H9 (cell line): ENCODE data around the gene PLXNC1. TPM values are rescaled to one million over a fixed set of nuclear protein-coding genes. Genes with fewer than 3 reads are reported as not detected.

ENCODE experiments used
- DNase-seq: peaks from one replicate; pipeline ENCODE4 v3.0.0-alpha.2; 2017
- H2AFZ ChIP-seq: one replicate; pipeline ENCODE4 v1.6.1; 2013; ENCODE audit warnings: mild to moderate bottlenecking, low read length, control low read depth, moderate library complexity
- H2AK5ac ChIP-seq: 2 replicates; pipeline ENCODE4 v1.6.1; 2013; ENCODE audit warnings: low read length, control low read depth, mixed read lengths; ENCODE audit not compliant: insufficient read length
- H2BK120ac ChIP-seq: one replicate; pipeline ENCODE4 v1.6.1; 2013; ENCODE audit warnings: low read depth, mild to moderate bottlenecking, low read length, control low read depth, inconsistent platforms; ENCODE audit not compliant: poor library complexity, severe bottlenecking
- H2BK12ac ChIP-seq: 2 replicates; pipeline ENCODE4 v1.6.1; 2013; ENCODE audit warnings: low read length, control low read depth, mixed read lengths, low read depth; ENCODE audit not compliant: insufficient read length
- H2BK15ac ChIP-seq: 2 replicates; pipeline ENCODE4 v1.6.1; 2013; ENCODE audit warnings: low read depth, low read length, control low read depth
- H2BK20ac ChIP-seq: one replicate; pipeline ENCODE4 v1.6.1; 2013; ENCODE audit warnings: low read depth, mild to moderate bottlenecking, low read length, control low read depth, inconsistent platforms; ENCODE audit not compliant: poor library complexity, severe bottlenecking
- H2BK5ac ChIP-seq: 2 replicates; pipeline ENCODE4 v1.6.1; 2013; ENCODE audit warnings: low read length, control low read depth, mixed read lengths; ENCODE audit not compliant: insufficient read length
- H3K14ac ChIP-seq: 2 replicates; pipeline ENCODE4 v1.6.1; 2013; ENCODE audit warnings: low read length, control low read depth; ENCODE audit not compliant: insufficient read depth
- H3K18ac ChIP-seq: 2 replicates; pipeline ENCODE4 v1.6.1; 2013; ENCODE audit warnings: low read depth, mild to moderate bottlenecking, mixed read lengths, low read length, control low read depth; ENCODE audit not compliant: insufficient read length
- H3K23ac ChIP-seq: 2 replicates; pipeline ENCODE4 v1.6.1; 2013; ENCODE audit warnings: low read length, control low read depth, mixed read lengths, low read depth; ENCODE audit not compliant: insufficient read length
- H3K23me2 ChIP-seq: 2 replicates; pipeline ENCODE4 v1.6.1; 2013; ENCODE audit warnings: low read depth, mild to moderate bottlenecking, mixed read lengths, low read length, control low read depth; ENCODE audit not compliant: insufficient read length, poor library complexity, severe bottlenecking
- H3K27ac ChIP-seq: 2 replicates; pipeline ENCODE4 v1.5.1; 2013; ENCODE audit warnings: low read length, control low read depth, mixed read lengths, low read depth; ENCODE audit not compliant: insufficient read length
- H3K27me3 ChIP-seq: 2 replicates; pipeline ENCODE4 v1.6.1; 2013; ENCODE audit warnings: low read length, control low read depth, inconsistent platforms; ENCODE audit not compliant: insufficient read depth
- H3K4ac ChIP-seq: 2 replicates; pipeline ENCODE4 v1.6.1; 2013; ENCODE audit warnings: low read depth, mild to moderate bottlenecking, control low read depth, inconsistent platforms, low read length, moderate library complexity
- H3K4me1 ChIP-seq: 2 replicates; pipeline ENCODE4 v1.6.1; 2013; ENCODE audit warnings: low read length, control low read depth, inconsistent platforms; ENCODE audit not compliant: insufficient read depth
- H3K4me2 ChIP-seq: 2 replicates; pipeline ENCODE4 v1.6.1; 2013; ENCODE audit warnings: low read length, control low read depth, mixed read lengths; ENCODE audit not compliant: insufficient read length, insufficient read depth
- H3K56ac ChIP-seq: 2 replicates; pipeline ENCODE4 v1.6.1; 2013; ENCODE audit warnings: low read depth, mild to moderate bottlenecking, mixed read lengths, low read length, control low read depth; ENCODE audit not compliant: insufficient read length
- H3K79me1 ChIP-seq: 2 replicates; pipeline ENCODE4 v1.6.1; 2013; ENCODE audit warnings: low read depth, mild to moderate bottlenecking, moderate library complexity, low read length, control low read depth, inconsistent platforms; ENCODE audit not compliant: insufficient read depth, poor library complexity, severe bottlenecking
- H3K79me2 ChIP-seq: 2 replicates; pipeline ENCODE4 v1.6.1; 2013; ENCODE audit warnings: low read length, control low read depth, inconsistent platforms; ENCODE audit not compliant: insufficient read depth
- H3K9ac ChIP-seq: 2 replicates; pipeline ENCODE4 v1.6.1; 2013; ENCODE audit warnings: low read length, control low read depth, mixed read lengths; ENCODE audit not compliant: insufficient read length; ENCODE audit errors: extremely low read depth
- H3K9me3 ChIP-seq: one replicate; pipeline ENCODE4 v1.6.1; 2013; ENCODE audit warnings: low read depth, low read length, inconsistent platforms; ENCODE audit not compliant: control insufficient read depth
- H3T11ph ChIP-seq: one replicate; pipeline ENCODE4 v1.6.1; 2013; ENCODE audit warnings: mild to moderate bottlenecking, low read length, control low read depth, inconsistent platforms
- H4K20me1 ChIP-seq: one replicate; pipeline ENCODE4 v1.6.1; 2013; ENCODE audit not compliant: control insufficient read depth, insufficient read length, insufficient read depth
- H4K5ac ChIP-seq: 2 replicates; pipeline ENCODE4 v1.6.1; 2013; ENCODE audit warnings: low read depth, mild to moderate bottlenecking, mixed read lengths, low read length, control low read depth; ENCODE audit not compliant: insufficient read length
- H4K8ac ChIP-seq: replicated peaks from 2 replicates; pipeline ENCODE4 v1.6.1; 2013; ENCODE audit warnings: low read length, control low read depth, mixed read lengths, low read depth; ENCODE audit not compliant: insufficient read length
- H4K91ac ChIP-seq: 2 replicates; pipeline ENCODE4 v1.6.1; 2013; ENCODE audit warnings: low read depth, mild to moderate bottlenecking, moderate library complexity, mixed read lengths, low read length, control low read depth; ENCODE audit not compliant: insufficient read length
- H3K27ac Mint-ChIP-seq, 3 experiments: 2 replicates in 2 of 3; 3 replicates in 1 of 3; pipeline ENCODE4 v1.8.0; 2020 to 2021; ENCODE audit warnings: mixed read lengths in 3 of 3, mild to moderate bottlenecking in 1 of 3, moderate library complexity in 1 of 3
- H3K27me3 Mint-ChIP-seq: 2 replicates; pipeline ENCODE4 v1.8.0; 2021; ENCODE audit warnings: low read depth, mild to moderate bottlenecking, moderate library complexity, mixed read lengths
- H3K36me3 Mint-ChIP-seq, 3 experiments: 2 replicates in 2 of 3; 3 replicates in 1 of 3; pipeline ENCODE4 v1.8.0; 2020 to 2021; ENCODE audit warnings: low read depth in 3 of 3, mixed read lengths in 3 of 3; ENCODE audit not compliant: insufficient read depth in 1 of 3
- H3K4me1 Mint-ChIP-seq, 2 experiments: 2 replicates each; pipeline ENCODE4 v1.8.0; 2020; ENCODE audit warnings: mixed read lengths in 2 of 2
- H3K4me3 Mint-ChIP-seq, 2 experiments: 2 replicates in 1 of 2; 3 replicates in 1 of 2; pipeline ENCODE4 v1.8.0; 2020 to 2021; ENCODE audit warnings: mild to moderate bottlenecking in 2 of 2, mixed read lengths in 2 of 2, moderate library complexity in 1 of 2
- H3K9me3 Mint-ChIP-seq, 2 experiments: 2 replicates in 1 of 2; 3 replicates in 1 of 2; pipeline ENCODE4 v1.8.0; 2020; ENCODE audit warnings: mild to moderate bottlenecking in 2 of 2, mixed read lengths in 2 of 2, moderate library complexity in 1 of 2
- WGBS: extraction: QIAGEN DNeasy Blood & Tissue Kit; methylation state at CpG from one replicate; pipeline ENCODE4 v1.1.7; 2013; ENCODE audit warnings: missing lambda C conversion rate, low lambda C conversion rate, mixed read lengths; ENCODE audit not compliant: insufficient read length; ENCODE audit errors: extremely low coverage; 5-methylcytosine and 5-hydroxymethylcytosine counted together
- total RNA-seq: library from RNA; stranded (reverse); gene quantifications from 2 replicates; pipeline ENCODE4 v1.2.1, GENCODE V29; 2021
- TF ChIP-seq, protein P1 (sequence below): fragments of 200-600 bp; sonication (generic); conservative IDR thresholded peaks from 3 replicates; pipeline ENCODE4 v1.8.0; 2021; ENCODE audit warnings: antibody characterized with exemption, mild to moderate bottlenecking

Gene PLXNC1
- total RNA-seq, 1 experiment from 2014 or later, result 1.2 TPM

GRCh38 chr12:94200695-94201094 lies 52.3 kb downstream of the PLXNC1 start:
- H3K23me2 ChIP-seq, result no peaks in the 10 kb centered on the region
- H2BK120ac ChIP-seq, result no peak overlapping the region
- Mint-ChIP-seq H3K27me3 (peaks cover 8% of the 10 kb centered on the region), H3K9me3 (peaks cover 0 to 6% of the 10 kb centered on the region in 2 experiments; a peak in 3 of 5 replicates), H3K4me1 (peaks cover 19 to 27% of the 10 kb centered on the region in 2 experiments), H3K36me3 (peaks cover 0 to 13% (median 10%) of the 10 kb centered on the region in 3 experiments; a peak in 5 of 7 replicates), H3K4me3 (no peak overlapping the region), H3K27ac (no peak overlapping the region)
- no peak overlapping the region for H2AK5ac ChIP-seq
- H3K4ac ChIP-seq, result no peak overlapping the region
- H3K4me1 ChIP-seq, result peaks cover 7% of the 10 kb centered on the region; the same call in 1 of the 2 replicates
- TF ChIP-seq, protein P1, sequence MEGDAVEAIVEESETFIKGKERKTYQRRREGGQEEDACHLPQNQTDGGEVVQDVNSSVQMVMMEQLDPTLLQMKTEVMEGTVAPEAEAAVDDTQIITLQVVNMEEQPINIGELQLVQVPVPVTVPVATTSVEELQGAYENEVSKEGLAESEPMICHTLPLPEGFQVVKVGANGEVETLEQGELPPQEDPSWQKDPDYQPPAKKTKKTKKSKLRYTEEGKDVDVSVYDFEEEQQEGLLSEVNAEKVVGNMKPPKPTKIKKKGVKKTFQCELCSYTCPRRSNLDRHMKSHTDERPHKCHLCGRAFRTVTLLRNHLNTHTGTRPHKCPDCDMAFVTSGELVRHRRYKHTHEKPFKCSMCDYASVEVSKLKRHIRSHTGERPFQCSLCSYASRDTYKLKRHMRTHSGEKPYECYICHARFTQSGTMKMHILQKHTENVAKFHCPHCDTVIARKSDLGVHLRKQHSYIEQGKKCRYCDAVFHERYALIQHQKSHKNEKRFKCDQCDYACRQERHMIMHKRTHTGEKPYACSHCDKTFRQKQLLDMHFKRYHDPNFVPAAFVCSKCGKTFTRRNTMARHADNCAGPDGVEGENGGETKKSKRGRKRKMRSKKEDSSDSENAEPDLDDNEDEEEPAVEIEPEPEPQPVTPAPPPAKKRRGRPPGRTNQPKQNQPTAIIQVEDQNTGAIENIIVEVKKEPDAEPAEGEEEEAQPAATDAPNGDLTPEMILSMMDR, result no peak
- H3K9ac ChIP-seq, result no peak overlapping the region
- H3K9me3 ChIP-seq, result no peaks in the 10 kb centered on the region
- H3K23ac ChIP-seq, result no peak overlapping the region
- H2AFZ ChIP-seq, result no peak overlapping the region
- H3K27me3 ChIP-seq, result no peaks in the 10 kb centered on the region
- H3K79me2 ChIP-seq, result no peaks in the 10 kb centered on the region
- H3K18ac ChIP-seq, result no peak overlapping the region
- H2BK20ac ChIP-seq, result no peak overlapping the region
- no peak overlapping the region for H4K5ac ChIP-seq
- H3K4me2 ChIP-seq, result no peak overlapping the region
- H4K8ac ChIP-seq, result no peak overlapping the region
- DNase-seq, result no peak
- no CpG with 5 or more reads among the region's 1 CpG for WGBS
- no peak overlapping the region for H2BK12ac ChIP-seq
- H3K79me1 ChIP-seq, result no peaks in the 10 kb centered on the region
- no peak overlapping the region for H3K56ac ChIP-seq
- H4K20me1 ChIP-seq, result no peaks in the 10 kb centered on the region
- no peak overlapping the region for H3K27ac ChIP-seq
- no peak overlapping the region for H3K14ac ChIP-seq
- H3T11ph ChIP-seq, result no peak overlapping the region
- H2BK5ac ChIP-seq, result no peak overlapping the region
- H2BK15ac ChIP-seq, result no peak overlapping the region
- no peak overlapping the region for H4K91ac ChIP-seq
